PC-9 (cell line): ENCODE data around the gene ACTR8.

Experiments
- CTCF ChIP-seq: fragments of 200-600 bp; sonication (generic); conservative IDR thresholded peaks from 2 replicates; pipeline ENCODE4 v1.6.1; 2017; ENCODE audit warnings: mixed run types, antibody characterized with exemption, mild to moderate bottlenecking, moderate library complexity
- EZH2 ChIP-seq: fragments of 200-600 bp; sonication (generic); IDR thresholded peaks from 2 replicates; pipeline ENCODE4 v1.8.0; 2017; ENCODE audit warnings: antibody characterized with exemption, low read depth

GRCh38 chr3:53834429-53835095, 47.4 kb downstream of the ACTR8 start:
- TF ChIP-seq CTCF = no peak
- TF ChIP-seq EZH2 = no peak
